CD14-positive monocyte (primary cell): ENCODE results near the gene OR6X1. TPM values are rescaled to one million over a fixed set of nuclear protein-coding genes. Genes with fewer than 3 reads are reported as not detected.

Source experiments
- DNase-seq, 3 donors: peaks; one replicate each; pipeline ENCODE4 v3.0.0-alpha.2; 2011 to 2022
- H2AFZ ChIP-seq: 2 replicates; pipeline ENCODE4 v1.6.0; 2012; ENCODE audit warnings: mild to moderate bottlenecking, low read depth, low read length, inconsistent platforms; ENCODE audit not compliant: insufficient read depth, poor library complexity, severe bottlenecking
- H3K27ac ChIP-seq, 2 donors: 1 replicate in 1 of 2; 2 replicates in 1 of 2; pipeline ENCODE4 v1.5.1; 2012 to 2013; ENCODE audit warnings: low read length in 2 of 2, control low read depth in 1 of 2, inconsistent platforms in 1 of 2, low read depth in 1 of 2, mild to moderate bottlenecking in 1 of 2
- H3K27me3 ChIP-seq, 2 donors: one replicate each; pipeline versions ENCODE4 v1.6.0 to v1.6.1; 2011 to 2013; ENCODE audit warnings: low read length in 2 of 2; ENCODE audit not compliant: control insufficient read depth in 2 of 2, insufficient read depth in 2 of 2
- H3K36me3 ChIP-seq, 2 donors: replicated peaks in 1 of 2; 1 replicate in 1 of 2; 2 replicates in 1 of 2; pipeline versions ENCODE4 v1.5.1 to v1.6.1; 2012 to 2013; ENCODE audit warnings: low read length in 2 of 2, control low read depth in 1 of 2, inconsistent platforms in 1 of 2, mild to moderate bottlenecking in 1 of 2; ENCODE audit not compliant: insufficient read depth in 2 of 2, control insufficient read depth in 1 of 2
- H3K4me1 ChIP-seq, 2 donors: 1 replicate in 1 of 2; 2 replicates in 1 of 2; pipeline versions ENCODE4 v1.5.1 to v1.6.1; 2012 to 2013; ENCODE audit warnings: low read length in 2 of 2, control low read depth in 1 of 2, inconsistent platforms in 1 of 2, mild to moderate bottlenecking in 1 of 2, moderate library complexity in 1 of 2; ENCODE audit not compliant: insufficient read depth in 2 of 2, control insufficient read depth in 1 of 2
- H3K4me2 ChIP-seq: replicated peaks from 2 replicates; pipeline ENCODE3; 2012; ENCODE audit warnings: low read length, moderate library complexity, mild to moderate bottlenecking; ENCODE audit not compliant: poor library complexity, severe bottlenecking; ENCODE audit errors: extremely low read depth
- H3K4me3 ChIP-seq, 3 experiments: fragments of 200-600 bp in 1 of 3; sonication (generic) in 1 of 3; replicated peaks in 1 of 3; 1 replicate in 2 of 3; 2 replicates in 1 of 3; pipeline ENCODE4 v1.5.1; 2011 to 2013; ENCODE audit warnings: low read length in 3 of 3, mild to moderate bottlenecking in 3 of 3, control low read depth in 2 of 3, low read depth in 2 of 3, inconsistent platforms in 1 of 3, moderate library complexity in 1 of 3
- H3K79me2 ChIP-seq: 2 replicates; pipeline ENCODE4 v1.6.0; 2012; ENCODE audit warnings: mild to moderate bottlenecking, control low read depth, inconsistent platforms, low read length, moderate library complexity; ENCODE audit not compliant: insufficient read depth
- H3K9ac ChIP-seq: 2 replicates; pipeline ENCODE4 v1.6.0; 2017; ENCODE audit warnings: low read length, mild to moderate bottlenecking; ENCODE audit not compliant: insufficient read depth, poor library complexity, severe bottlenecking
- H3K9me3 ChIP-seq, 2 donors: replicated peaks in 1 of 2; 1 replicate in 1 of 2; 2 replicates in 1 of 2; pipeline versions ENCODE4 v1.5.1 to v1.6.1; 2012 to 2013; ENCODE audit warnings: low read length in 2 of 2, control low read depth in 1 of 2; ENCODE audit not compliant: control insufficient read depth in 1 of 2, insufficient read depth in 1 of 2
- H4K20me1 ChIP-seq: 2 replicates; pipeline ENCODE4 v1.6.0; 2012; ENCODE audit warnings: mild to moderate bottlenecking, low read length, control low read depth, moderate library complexity; ENCODE audit not compliant: insufficient read depth
- H3K27ac Mint-ChIP-seq, 7 donors: one replicate each; pipeline ENCODE4 v1.8.0; 2020; ENCODE audit warnings: mild to moderate bottlenecking in 7 of 7, mixed read lengths in 7 of 7, moderate library complexity in 6 of 7, inconsistent platforms in 2 of 7
- H3K27me3 Mint-ChIP-seq, 3 donors: one replicate each; pipeline ENCODE4 v1.8.0; 2021 to 2022; ENCODE audit warnings: low read depth in 3 of 3, mild to moderate bottlenecking in 3 of 3, mixed read lengths in 3 of 3, moderate library complexity in 3 of 3, inconsistent platforms in 1 of 3
- H3K36me3 Mint-ChIP-seq, 2 donors: one replicate each; pipeline ENCODE4 v1.8.0; 2020; ENCODE audit warnings: mixed read lengths in 2 of 2, inconsistent platforms in 1 of 2, mild to moderate bottlenecking in 1 of 2
- H3K4me1 Mint-ChIP-seq: one replicate; pipeline ENCODE4 v1.8.0; 2020; ENCODE audit warnings: mild to moderate bottlenecking, mixed read lengths
- H3K4me3 Mint-ChIP-seq, 2 donors: one replicate each; pipeline ENCODE4 v1.8.0; 2020; ENCODE audit warnings: mild to moderate bottlenecking in 2 of 2, mixed read lengths in 2 of 2, moderate library complexity in 1 of 2
- H3K9me3 Mint-ChIP-seq, 7 donors: one replicate each; pipeline ENCODE4 v1.8.0; 2020 to 2022; ENCODE audit warnings: mixed read lengths in 7 of 7, mild to moderate bottlenecking in 6 of 7, moderate library complexity in 6 of 7, inconsistent platforms in 2 of 7
- CTCF ChIP-seq: fragments of 200-600 bp; IDR thresholded peaks from one replicate; pipeline ENCODE4 v1.8.0; 2022; ENCODE audit warnings: antibody characterized with exemption, mild to moderate bottlenecking
- WGBS: methylation state at CpG from one replicate; pipeline ENCODE4 v1.1.5; 2013; ENCODE audit warnings: missing lambda C conversion rate; ENCODE audit not compliant: insufficient coverage; 5-methylcytosine and 5-hydroxymethylcytosine counted together
- intact Hi-C, 2 donors: fragments of 100-400 bp; cut with micrococcal nuclease; formaldehyde crosslinking; loops; one replicate each; pipeline versions ENCODE4 v1.15.0 to v1.15.1; 2023
- polyA plus RNA-seq, 3 donors: library from polyadenylated mRNA; depleted of rRNA in 1 of 3; unstranded in 2 of 3; stranded (reverse) in 1 of 3; fragments of 300-500 nt in 2 of 3; fragments of >200 nt in 1 of 3; fragmentation: Illumina TruSeq in 2 of 3; gene quantifications; 1 replicate in 2 of 3; 2 replicates in 1 of 3; pipeline ENCODE4 v1.2.3, GENCODE V29; 2012 to 2021

The OR6X1 gene
- polyA plus RNA-seq, 3 donors, result not detected

- peaks cover 0 to 4% (median 2%) of the 10 kb centered on the region in 7 donors for H3K9me3 Mint-ChIP-seq
- H3K27me3 Mint-ChIP-seq, result peaks cover 0 to 1% (median 1%) of the 10 kb centered on the region in 3 donors
- Histone ChIP-seq H3K36me3 (no peaks in the 10 kb centered on the region), H3K4me3 (no peak overlapping the region), H2AFZ (no peak overlapping the region), H3K79me2 (no peaks in the 10 kb centered on the region), H4K20me1 (no peaks in the 10 kb centered on the region), H3K27me3 (no peaks in the 10 kb centered on the region), H3K27ac (no peak overlapping the region), H3K4me1 (no peaks in the 10 kb centered on the region), H3K4me2 (no peak overlapping the region), H3K9ac (no peak overlapping the region), H3K9me3 (no peaks in the 10 kb centered on the region)
- no peak overlapping the region for H3K4me3 Mint-ChIP-seq
- no peak for TF ChIP-seq CTCF
- H3K36me3 Mint-ChIP-seq, result no peaks in the 10 kb centered on the region
- no peaks in the 10 kb centered on the region for H3K4me1 Mint-ChIP-seq
- no peak overlapping the region for H3K27ac Mint-ChIP-seq
- intact Hi-C loops, result no loop called here
- no CpG with 5 or more reads among the region's 5 CpGs for WGBS
- no peak for DNase-seq
These were observed 44.4 kb upstream of the OR6X1 start for GRCh38 chr11:123798513-123799252.

- no peak overlapping the region for H3K9ac ChIP-seq
- no peak overlapping the region for H3K4me2 ChIP-seq
- TF ChIP-seq CTCF, result no peak
- no peaks in the 10 kb centered on the region for H3K36me3 Mint-ChIP-seq
- no peaks in the 10 kb centered on the region for H3K9me3 ChIP-seq
- H2AFZ ChIP-seq, result no peak overlapping the region
- intact Hi-C loops, result no loop called here
- no peaks in the 10 kb centered on the region for H3K79me2 ChIP-seq
- WGBS, result 0% methylated on average over 1 of the region's 4 CpGs
- H3K27ac ChIP-seq, result no peak overlapping the region
- no peaks in the 10 kb centered on the region for H3K4me1 ChIP-seq
- no peaks in the 10 kb centered on the region for H3K27me3 ChIP-seq
- no peak for DNase-seq
- H3K4me3 Mint-ChIP-seq, result no peak overlapping the region
- H3K4me1 Mint-ChIP-seq, result no peaks in the 10 kb centered on the region
- H3K36me3 ChIP-seq, result no peaks in the 10 kb centered on the region
- no peak overlapping the region for H3K27ac Mint-ChIP-seq
- peaks cover 0 to 1% (median 1%) of the 10 kb centered on the region in 3 donors for H3K27me3 Mint-ChIP-seq
- no peaks in the 10 kb centered on the region for H4K20me1 ChIP-seq
- H3K4me3 ChIP-seq, result no peak overlapping the region
- peaks cover 0 to 5% (median 2%) of the 10 kb centered on the region in 7 donors for H3K9me3 Mint-ChIP-seq
These were observed 43.8 kb upstream of the OR6X1 start for GRCh38 chr11:123798079-123798478.
